Kidney epithelial cell (primary cell): Measurements from ENCODE around the gene C19orf44. TPM values are rescaled to one million over a fixed set of nuclear protein-coding genes. Genes with fewer than 3 reads are reported as not detected.
"Not testable (repeated sequence)": the region's sequence is repeated elsewhere in the genome, so short reads cannot be mapped to it uniquely, and the experiment has no call there.

ENCODE experiments used
- DNase-seq: peaks from one replicate; pipeline ENCODE4 v3.0.0-alpha.2; 2010; ENCODE audit warnings: low read depth
- H3K27me3 ChIP-seq: 2 replicates; pipeline ENCODE4 v1.6.0; 2011; ENCODE audit warnings: low read length; ENCODE audit not compliant: control insufficient read depth, insufficient read depth
- H3K36me3 ChIP-seq: 2 replicates; pipeline ENCODE4 v1.5.1; 2011; ENCODE audit warnings: low read length; ENCODE audit not compliant: control insufficient read depth, insufficient read depth
- H3K4me3 ChIP-seq: 2 replicates; pipeline ENCODE4 v1.5.1; 2011; ENCODE audit warnings: low read depth, mild to moderate bottlenecking, control low read depth, low read length
- total RNA-seq: library from RNA; depleted of rRNA; stranded (reverse); fragments of >200 nt; gene quantifications from 2 replicates; pipeline ENCODE4 v1.2.3, GENCODE V29; 2015
- TF ChIP-seq, protein P1 (sequence below): IDR thresholded peaks from 2 replicates; pipeline ENCODE4 v1.5.1; 2011; ENCODE audit warnings: mild to moderate bottlenecking, moderate library complexity, low read length, control low read depth, inconsistent platforms; ENCODE audit not compliant: insufficient read depth, poor library complexity, severe bottlenecking

The C19orf44 gene
- total RNA-seq, 1 donor from 2014 or later = 2.7 TPM

DNA sequence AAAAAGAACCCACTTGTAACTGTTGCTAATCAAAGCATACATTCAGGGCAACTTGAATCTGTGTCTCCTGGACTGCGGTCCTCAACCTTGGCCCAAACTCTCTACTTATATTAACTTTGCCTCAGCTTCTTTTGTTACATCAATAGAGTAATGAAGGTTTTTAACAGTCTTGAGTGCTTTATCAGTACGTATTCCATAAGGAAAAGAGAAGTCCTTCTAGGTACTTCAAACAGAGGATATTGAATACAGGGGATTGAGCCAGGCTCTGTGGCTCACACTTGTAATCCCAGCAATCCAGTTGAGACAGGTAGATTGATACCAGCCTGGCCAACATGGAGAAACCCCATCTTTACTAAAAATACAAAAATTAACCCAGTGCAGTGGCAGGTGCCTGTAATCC lies 23.2 kb upstream of the C19orf44 start:
- TF ChIP-seq, protein P1, sequence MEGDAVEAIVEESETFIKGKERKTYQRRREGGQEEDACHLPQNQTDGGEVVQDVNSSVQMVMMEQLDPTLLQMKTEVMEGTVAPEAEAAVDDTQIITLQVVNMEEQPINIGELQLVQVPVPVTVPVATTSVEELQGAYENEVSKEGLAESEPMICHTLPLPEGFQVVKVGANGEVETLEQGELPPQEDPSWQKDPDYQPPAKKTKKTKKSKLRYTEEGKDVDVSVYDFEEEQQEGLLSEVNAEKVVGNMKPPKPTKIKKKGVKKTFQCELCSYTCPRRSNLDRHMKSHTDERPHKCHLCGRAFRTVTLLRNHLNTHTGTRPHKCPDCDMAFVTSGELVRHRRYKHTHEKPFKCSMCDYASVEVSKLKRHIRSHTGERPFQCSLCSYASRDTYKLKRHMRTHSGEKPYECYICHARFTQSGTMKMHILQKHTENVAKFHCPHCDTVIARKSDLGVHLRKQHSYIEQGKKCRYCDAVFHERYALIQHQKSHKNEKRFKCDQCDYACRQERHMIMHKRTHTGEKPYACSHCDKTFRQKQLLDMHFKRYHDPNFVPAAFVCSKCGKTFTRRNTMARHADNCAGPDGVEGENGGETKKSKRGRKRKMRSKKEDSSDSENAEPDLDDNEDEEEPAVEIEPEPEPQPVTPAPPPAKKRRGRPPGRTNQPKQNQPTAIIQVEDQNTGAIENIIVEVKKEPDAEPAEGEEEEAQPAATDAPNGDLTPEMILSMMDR = no peak
- Histone ChIP-seq H3K27me3 (no peaks in the 10 kb centered on the region), H3K4me3 (no peak overlapping the region), H3K36me3 (no peaks in the 10 kb centered on the region)
- no peak for DNase-seq

DNA sequence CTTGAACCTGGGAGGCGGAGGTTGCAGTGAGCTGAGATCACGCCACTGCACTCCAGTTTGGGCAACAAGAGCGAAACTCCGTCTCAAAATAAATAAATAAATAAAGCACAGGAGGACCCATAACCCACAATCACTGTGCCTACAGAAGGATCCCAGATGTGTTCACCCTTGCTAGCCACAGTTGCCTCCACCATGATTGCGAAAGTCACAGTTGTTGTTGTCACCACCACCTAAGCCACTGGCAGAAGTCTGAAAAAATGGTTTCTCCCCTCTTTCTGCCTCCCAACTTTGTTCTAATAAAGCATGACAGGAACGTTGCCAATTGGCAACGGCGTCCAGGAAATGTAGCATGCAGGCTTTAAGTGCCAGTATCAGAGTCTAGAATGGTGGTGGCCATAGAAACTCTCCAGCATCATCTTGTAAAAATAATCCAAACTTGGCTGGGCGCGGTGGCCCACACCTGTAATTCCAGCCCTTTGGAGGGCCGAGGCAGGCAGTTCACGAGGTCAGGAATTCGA lies 22.3 kb upstream of the C19orf44 start:
- no peak for DNase-seq
- no peak overlapping the region for H3K4me3 ChIP-seq
- H3K36me3 ChIP-seq = no peaks in the 10 kb centered on the region
- TF ChIP-seq, protein P1 = no peak
- no peaks in the 10 kb centered on the region for H3K27me3 ChIP-seq

DNA sequence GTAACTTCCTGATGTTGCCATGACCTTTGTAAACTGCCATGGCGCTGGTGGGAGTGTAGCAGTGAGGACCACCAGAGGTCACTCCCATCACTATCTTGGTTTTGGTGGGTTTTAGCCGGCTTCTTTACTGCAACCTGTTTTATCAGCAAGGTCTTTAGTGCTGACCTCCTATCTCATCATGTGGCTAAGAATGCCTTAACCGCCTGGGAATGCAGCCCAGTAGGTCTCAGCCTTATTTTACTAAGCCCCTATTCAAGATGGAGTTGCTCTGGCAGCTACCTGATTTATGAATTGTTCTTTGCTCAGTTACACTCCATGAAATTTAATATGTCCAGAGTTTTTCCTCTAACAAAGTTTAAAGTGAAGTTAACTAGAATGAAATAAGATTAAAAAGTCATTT lies 19.8 kb upstream of the C19orf44 start:
- Histone ChIP-seq H3K36me3 (no peaks in the 10 kb centered on the region), H3K4me3 (no peak overlapping the region), H3K27me3 (no peaks in the 10 kb centered on the region)
- TF ChIP-seq, protein P1 = no peak
- no peak for DNase-seq

DNA sequence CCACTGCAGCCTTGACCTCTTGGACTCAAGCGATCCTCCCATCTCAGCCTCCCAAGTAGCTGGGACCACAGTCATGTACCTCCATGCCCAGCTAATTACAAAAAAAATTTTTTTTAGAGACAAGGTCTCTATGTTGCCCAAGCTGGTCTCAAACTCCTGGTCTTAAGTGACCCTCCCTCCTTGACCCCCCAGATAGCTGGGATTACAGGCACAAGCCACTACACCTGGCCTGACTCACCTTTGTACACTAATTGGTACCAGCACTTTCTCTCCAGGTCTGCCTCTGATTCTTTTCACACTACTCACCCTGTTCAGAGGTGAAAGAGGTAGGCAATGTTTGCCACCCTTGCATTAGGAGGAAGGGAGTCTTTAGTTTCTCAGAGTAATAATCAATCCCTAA lies 18.9 kb upstream of the C19orf44 start:
- no peaks in the 10 kb centered on the region for H3K36me3 ChIP-seq
- H3K4me3 ChIP-seq = no peak overlapping the region
- no peaks in the 10 kb centered on the region for H3K27me3 ChIP-seq
- TF ChIP-seq, protein P1 = no peak
- DNase-seq = no peak

DNA sequence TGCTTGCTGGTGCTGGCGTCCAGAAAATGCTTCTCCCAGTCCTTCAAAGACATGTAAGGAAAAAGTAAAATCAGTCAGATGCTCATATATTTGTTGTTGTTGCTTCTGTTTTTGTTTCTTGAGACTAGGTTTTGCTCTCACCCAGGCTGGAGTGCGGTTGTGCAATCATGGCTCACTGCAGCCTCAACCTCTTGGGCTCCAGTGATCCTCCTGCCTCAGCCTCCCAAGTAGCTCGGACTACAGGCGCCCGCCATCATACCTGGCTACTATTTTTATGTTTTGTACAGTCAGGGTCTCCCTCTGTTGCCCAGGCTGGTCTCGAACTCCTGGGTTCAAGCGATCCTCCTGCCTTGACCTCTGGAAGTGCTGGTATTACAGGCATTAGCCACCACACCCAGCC lies 13.4 kb upstream of the C19orf44 start:
- H3K27me3 ChIP-seq = no peaks in the 10 kb centered on the region
- H3K36me3 ChIP-seq = no peaks in the 10 kb centered on the region
- TF ChIP-seq, protein P1 = no peak
- no peak overlapping the region for H3K4me3 ChIP-seq
- DNase-seq = no peak

DNA sequence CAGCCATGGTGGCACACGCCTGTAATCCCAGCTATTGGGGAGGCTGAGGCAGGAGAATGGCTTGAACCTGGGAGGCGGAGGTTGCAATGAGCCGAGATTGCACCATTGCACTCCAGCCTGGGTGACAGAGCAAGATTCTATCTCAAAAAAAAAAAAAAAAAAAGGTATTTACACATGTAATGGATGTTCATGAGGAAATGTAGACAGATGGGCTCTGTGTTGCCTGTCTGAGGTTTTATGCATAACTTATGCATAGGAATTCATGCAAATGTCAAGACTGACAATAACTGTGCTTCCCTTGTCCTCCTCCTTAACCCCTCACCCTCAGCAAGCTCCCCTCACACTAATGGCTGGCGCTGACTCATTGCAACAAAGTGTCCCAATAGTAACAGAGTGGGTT lies 9.7 kb upstream of the C19orf44 start:
- not testable (repeated sequence) for H3K36me3 ChIP-seq, H3K4me3 ChIP-seq, H3K27me3 ChIP-seq, DNase-seq

DNA sequence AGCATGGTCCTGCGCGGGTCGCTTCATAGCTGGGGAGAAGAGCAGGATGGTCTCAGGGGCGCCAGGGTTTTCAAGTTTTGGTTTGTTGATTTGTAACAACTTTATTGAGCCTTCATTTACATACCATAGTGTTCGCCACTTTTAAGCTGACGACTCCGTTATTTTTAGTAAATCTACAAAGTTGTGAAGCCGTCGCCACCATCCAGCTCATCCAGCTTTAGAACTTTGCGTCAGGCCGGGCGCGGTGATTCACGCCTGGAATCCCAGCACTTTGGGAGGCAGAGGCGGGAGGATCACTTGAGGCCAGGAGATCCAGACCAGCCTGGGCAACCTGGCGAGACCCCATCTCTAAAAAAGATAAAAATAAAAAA lies 404 bp downstream of the C19orf44 start:
- TF ChIP-seq, protein P1 = no peak
- peak overlapping the region; percentile 87 for H3K4me3 ChIP-seq
- no peaks in the 10 kb centered on the region for H3K27me3 ChIP-seq
- H3K36me3 ChIP-seq = no peaks in the 10 kb centered on the region
- no peak for DNase-seq
